Astrocyte (in vitro differentiated cells and primary cell): ENCODE data around the gene TIMP4. TPM values are rescaled to one million over a fixed set of nuclear protein-coding genes. Genes with fewer than 3 reads are reported as not detected.

Experiments used
- DNase-seq: peaks from one replicate; pipeline ENCODE4 v3.0.0-alpha.2; 2010; ENCODE audit warnings: low read depth
- FAIRE-seq: peaks from 2 replicates; lab custom pipeline; 2011; peaks lifted over from hg19 to GRCh38; lab: Jason Lieb, UNC
- H2AFZ ChIP-seq: 2 replicates; pipeline ENCODE4 v1.6.0; 2012; ENCODE audit warnings: low read depth, low read length, inconsistent platforms
- H3K27ac ChIP-seq: 2 replicates; pipeline ENCODE4 v1.5.1; 2011; ENCODE audit warnings: low read depth, low read length, inconsistent platforms
- H3K27me3 ChIP-seq: 2 replicates; pipeline ENCODE4 v1.6.0; 2011; ENCODE audit warnings: low read length, inconsistent platforms; ENCODE audit not compliant: insufficient read depth
- H3K36me3 ChIP-seq: 2 replicates; pipeline ENCODE4 v1.5.1; 2011; ENCODE audit warnings: low read length, inconsistent platforms; ENCODE audit not compliant: insufficient read depth
- H3K4me1 ChIP-seq: 2 replicates; pipeline ENCODE4 v1.5.1; 2011; ENCODE audit warnings: low read length, inconsistent platforms; ENCODE audit not compliant: insufficient read depth
- H3K4me2 ChIP-seq: 2 replicates; pipeline ENCODE4 v1.6.0; 2012; ENCODE audit warnings: low read length, inconsistent platforms
- H3K4me3 ChIP-seq: 2 replicates; pipeline ENCODE4 v1.5.1; 2011; ENCODE audit warnings: low read depth, mild to moderate bottlenecking, low read length, inconsistent platforms; ENCODE audit not compliant: insufficient read depth
- H3K79me2 ChIP-seq: 2 replicates; pipeline ENCODE4 v1.6.0; 2012; ENCODE audit warnings: mild to moderate bottlenecking, low read length, inconsistent platforms; ENCODE audit not compliant: insufficient read depth
- H3K9ac ChIP-seq: 2 replicates; pipeline ENCODE4 v1.6.0; 2012; ENCODE audit warnings: mild to moderate bottlenecking, low read length, inconsistent platforms
- H3K9me3 ChIP-seq: 2 replicates; pipeline ENCODE4 v1.5.1; 2012; ENCODE audit warnings: low read depth, mild to moderate bottlenecking, low read length, inconsistent platforms; ENCODE audit not compliant: insufficient read depth
- H4K20me1 ChIP-seq: 2 replicates; pipeline ENCODE4 v1.6.0; 2012; ENCODE audit warnings: low read length, inconsistent platforms; ENCODE audit not compliant: insufficient read depth
- H3K27ac Mint-ChIP-seq: one replicate; pipeline ENCODE4 v1.8.0; 2021; ENCODE audit warnings: mild to moderate bottlenecking, mixed read lengths; ENCODE audit not compliant: unreplicated experiment
- H3K27me3 Mint-ChIP-seq: one replicate; pipeline ENCODE4 v1.8.0; 2021; ENCODE audit warnings: low read depth, mixed read lengths; ENCODE audit not compliant: unreplicated experiment
- H3K36me3 Mint-ChIP-seq: one replicate; pipeline ENCODE4 v1.8.0; 2021; ENCODE audit warnings: low read depth, mixed read lengths; ENCODE audit not compliant: unreplicated experiment
- H3K4me1 Mint-ChIP-seq: one replicate; pipeline ENCODE4 v1.8.0; 2021; ENCODE audit warnings: low read depth, mixed read lengths; ENCODE audit not compliant: unreplicated experiment
- H3K4me3 Mint-ChIP-seq: one replicate; pipeline ENCODE4 v1.8.0; 2021; ENCODE audit warnings: mild to moderate bottlenecking, moderate library complexity, mixed read lengths; ENCODE audit not compliant: unreplicated experiment
- H3K9me3 Mint-ChIP-seq: one replicate; pipeline ENCODE4 v1.8.0; 2021; ENCODE audit warnings: mild to moderate bottlenecking, mixed read lengths; ENCODE audit not compliant: unreplicated experiment
- EZH2 ChIP-seq: IDR thresholded peaks from 2 replicates; pipeline ENCODE4 v1.6.1; 2012; ENCODE audit warnings: mild to moderate bottlenecking, low read length, inconsistent platforms; ENCODE audit not compliant: insufficient read depth
- total RNA-seq: library from RNA; stranded (reverse); gene quantifications from 2 replicates; pipeline ENCODE4 v1.2.1, GENCODE V29; 2021
- TF ChIP-seq, protein P1 (sequence below): IDR thresholded peaks from 2 replicates; pipeline ENCODE4 v1.5.1; 2011; ENCODE audit warnings: low read depth, mild to moderate bottlenecking, inconsistent platforms, low read length, moderate library complexity; ENCODE audit not compliant: insufficient read depth

The TIMP4 gene
- total RNA-seq, 1 donor from 2014 or later, result 2.0 TPM

- Histone ChIP-seq H3K4me3 (no peak overlapping the region), H3K4me2 (no peak overlapping the region), H2AFZ (no peak overlapping the region), H4K20me1 (no peaks in the 10 kb centered on the region), H3K27ac (no peak overlapping the region), H3K27me3 (peaks cover 21% of the 10 kb centered on the region), H3K9me3 (no peaks in the 10 kb centered on the region), H3K36me3 (no peaks in the 10 kb centered on the region), H3K9ac (no peak overlapping the region), H3K4me1 (no peaks in the 10 kb centered on the region), H3K79me2 (no peaks in the 10 kb centered on the region)
- Mint-ChIP-seq H3K27me3 (no peaks in the 10 kb centered on the region), H3K4me1 (peaks cover 14% of the 10 kb centered on the region), H3K4me3 (no peak overlapping the region), H3K9me3 (no peaks in the 10 kb centered on the region), H3K27ac (no peak overlapping the region), H3K36me3 (no peaks in the 10 kb centered on the region)
- DNase-seq (no peak), FAIRE-seq (no peak)
- TF ChIP-seq, protein P1, sequence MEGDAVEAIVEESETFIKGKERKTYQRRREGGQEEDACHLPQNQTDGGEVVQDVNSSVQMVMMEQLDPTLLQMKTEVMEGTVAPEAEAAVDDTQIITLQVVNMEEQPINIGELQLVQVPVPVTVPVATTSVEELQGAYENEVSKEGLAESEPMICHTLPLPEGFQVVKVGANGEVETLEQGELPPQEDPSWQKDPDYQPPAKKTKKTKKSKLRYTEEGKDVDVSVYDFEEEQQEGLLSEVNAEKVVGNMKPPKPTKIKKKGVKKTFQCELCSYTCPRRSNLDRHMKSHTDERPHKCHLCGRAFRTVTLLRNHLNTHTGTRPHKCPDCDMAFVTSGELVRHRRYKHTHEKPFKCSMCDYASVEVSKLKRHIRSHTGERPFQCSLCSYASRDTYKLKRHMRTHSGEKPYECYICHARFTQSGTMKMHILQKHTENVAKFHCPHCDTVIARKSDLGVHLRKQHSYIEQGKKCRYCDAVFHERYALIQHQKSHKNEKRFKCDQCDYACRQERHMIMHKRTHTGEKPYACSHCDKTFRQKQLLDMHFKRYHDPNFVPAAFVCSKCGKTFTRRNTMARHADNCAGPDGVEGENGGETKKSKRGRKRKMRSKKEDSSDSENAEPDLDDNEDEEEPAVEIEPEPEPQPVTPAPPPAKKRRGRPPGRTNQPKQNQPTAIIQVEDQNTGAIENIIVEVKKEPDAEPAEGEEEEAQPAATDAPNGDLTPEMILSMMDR, result no peak
- TF ChIP-seq EZH2, result no peak
Measured at GRCh38 chr3:12136371-12136770, 22.3 kb downstream of the TIMP4 start.

- peak; percentile 22 for DNase-seq
- Histone ChIP-seq H3K4me2 (no peak overlapping the region), H3K9ac (no peak overlapping the region), H3K36me3 (no peaks in the 10 kb centered on the region), H3K27me3 (peaks cover 32% of the 10 kb centered on the region), H3K79me2 (no peaks in the 10 kb centered on the region), H3K4me1 (no peaks in the 10 kb centered on the region), H3K9me3 (no peaks in the 10 kb centered on the region), H3K27ac (no peak overlapping the region), H4K20me1 (no peaks in the 10 kb centered on the region), H2AFZ (no peak overlapping the region), H3K4me3 (no peak overlapping the region)
- no peak for TF ChIP-seq EZH2
- TF ChIP-seq, protein P1, result peak; percentile 95
- Mint-ChIP-seq H3K27me3 (no peaks in the 10 kb centered on the region), H3K4me3 (no peak overlapping the region), H3K36me3 (no peaks in the 10 kb centered on the region), H3K4me1 (peaks cover 14% of the 10 kb centered on the region), H3K9me3 (no peaks in the 10 kb centered on the region), H3K27ac (no peak overlapping the region)
- FAIRE-seq, result no peak
Measured at GRCh38 chr3:12135029-12135657, 23.6 kb downstream of the TIMP4 start.

- no peak overlapping the region for H3K27ac ChIP-seq
- peaks cover 37% of the 10 kb centered on the region for H3K27me3 ChIP-seq
- H3K9ac ChIP-seq, result no peak overlapping the region
- Mint-ChIP-seq H3K27ac (no peak overlapping the region), H3K27me3 (no peaks in the 10 kb centered on the region), H3K9me3 (no peaks in the 10 kb centered on the region), H3K4me1 (peaks cover 14% of the 10 kb centered on the region), H3K36me3 (no peaks in the 10 kb centered on the region), H3K4me3 (no peak overlapping the region)
- H3K79me2 ChIP-seq, result no peaks in the 10 kb centered on the region
- no peaks in the 10 kb centered on the region for H4K20me1 ChIP-seq
- no peaks in the 10 kb centered on the region for H3K4me1 ChIP-seq
- no peaks in the 10 kb centered on the region for H3K36me3 ChIP-seq
- H2AFZ ChIP-seq, result no peak overlapping the region
- TF ChIP-seq, protein P1, result no peak
- TF ChIP-seq EZH2, result no peak
- no peak overlapping the region for H3K4me2 ChIP-seq
- no peaks in the 10 kb centered on the region for H3K9me3 ChIP-seq
- H3K4me3 ChIP-seq, result no peak overlapping the region
- no peak for DNase-seq
- FAIRE-seq, result no peak
Measured at GRCh38 chr3:12132881-12133280, 25.8 kb downstream of the TIMP4 start.
